ENCODE data around the gene GULP1. TPM values are rescaled to one million over a fixed set of nuclear protein-coding genes. Genes with fewer than 3 reads are reported as not detected.

The GULP1 gene
- total RNA-seq, 1 donor from 2014 or later: 49.0 TPM

DNA sequence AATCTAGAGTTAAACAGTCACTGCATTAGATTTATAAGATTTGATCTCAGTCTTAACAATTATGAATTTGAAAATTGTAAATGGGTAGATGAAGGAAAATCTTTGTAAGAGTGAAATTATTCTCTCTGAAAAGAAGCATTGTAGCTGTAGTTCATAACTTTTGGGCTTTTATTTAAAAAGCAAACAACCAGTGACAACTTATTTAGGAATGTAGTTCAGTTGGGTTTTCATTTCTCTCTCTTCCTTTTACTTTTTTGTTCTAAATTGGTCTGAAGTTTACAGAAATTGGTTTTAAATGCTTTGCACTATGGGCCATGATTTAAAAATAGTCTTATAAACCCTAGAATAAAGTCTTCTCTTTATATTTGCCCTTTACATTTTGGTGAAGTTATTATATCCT is 296.6 kb downstream of the GULP1 start:
- Mint-ChIP-seq H3K4me1 (ENCODE audit: unreplicated experiment) (no peaks in the 10 kb centered on the region), H3K27me3 (no peaks in the 10 kb centered on the region), H3K36me3 (peaks cover 9% of the 10 kb centered on the region), H3K27ac (no peak overlapping the region), H3K9me3 (no peaks in the 10 kb centered on the region), H3K4me3 (no peak overlapping the region)
- DNase-seq (ENCODE audit: extremely low spot score, unreplicated experiment): no peak
- no peak for TF ChIP-seq CTCF (conservative IDR thresholded peaks at IDR 0.05)

DNA sequence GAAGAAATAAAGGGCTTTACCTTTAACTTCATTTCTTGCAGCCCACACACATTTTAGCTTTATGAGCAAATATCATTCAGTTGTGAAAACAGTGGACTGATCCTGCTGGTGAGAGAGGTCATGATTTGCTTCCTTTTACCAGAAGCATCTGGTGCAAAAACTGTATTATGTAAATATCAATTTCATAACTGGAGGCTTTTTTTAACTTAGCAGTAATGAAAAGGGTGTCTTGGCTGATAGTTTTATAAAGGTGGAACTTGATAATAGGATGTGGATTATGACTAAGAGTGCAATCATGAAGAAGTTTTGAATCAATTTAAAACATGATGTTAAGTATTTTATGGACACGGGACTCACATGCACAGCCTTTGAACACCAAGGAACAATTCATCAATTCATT is 304.4 kb downstream of the GULP1 start:
- Mint-ChIP-seq H3K36me3 (peaks cover 5% of the 10 kb centered on the region), H3K27ac (no peak overlapping the region), H3K4me1 (ENCODE audit: unreplicated experiment) (peaks cover 12% of the 10 kb centered on the region), H3K27me3 (no peaks in the 10 kb centered on the region), H3K9me3 (no peaks in the 10 kb centered on the region), H3K4me3 (no peak overlapping the region)
- no peak for TF ChIP-seq CTCF (conservative IDR thresholded peaks at IDR 0.05)
- DNase-seq (ENCODE audit: extremely low spot score, unreplicated experiment): no peak

DNA sequence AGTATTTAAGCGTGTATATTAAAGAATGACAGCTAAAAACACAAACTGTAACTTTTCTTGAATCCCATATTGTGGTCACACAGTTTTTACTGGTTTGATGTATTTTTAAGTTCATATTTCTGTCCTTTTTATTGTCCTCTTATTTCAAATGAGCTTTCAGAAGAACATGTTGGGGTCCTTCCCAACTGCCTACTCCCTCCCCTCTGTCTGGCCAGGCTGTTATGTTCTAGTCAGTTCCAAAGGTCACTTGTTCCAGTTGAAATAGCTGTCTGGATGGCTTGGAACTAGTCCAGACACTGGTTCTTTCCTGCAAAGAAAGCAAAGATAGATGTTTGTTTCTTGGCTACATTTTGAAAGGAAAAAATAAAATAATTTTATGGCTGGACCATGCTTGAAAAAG is 306.9 kb downstream of the GULP1 start:
- peaks cover 12% of the 10 kb centered on the region for H3K4me1 Mint-ChIP-seq (ENCODE audit: unreplicated experiment)
- H3K27ac Mint-ChIP-seq: no peak overlapping the region

DNA sequence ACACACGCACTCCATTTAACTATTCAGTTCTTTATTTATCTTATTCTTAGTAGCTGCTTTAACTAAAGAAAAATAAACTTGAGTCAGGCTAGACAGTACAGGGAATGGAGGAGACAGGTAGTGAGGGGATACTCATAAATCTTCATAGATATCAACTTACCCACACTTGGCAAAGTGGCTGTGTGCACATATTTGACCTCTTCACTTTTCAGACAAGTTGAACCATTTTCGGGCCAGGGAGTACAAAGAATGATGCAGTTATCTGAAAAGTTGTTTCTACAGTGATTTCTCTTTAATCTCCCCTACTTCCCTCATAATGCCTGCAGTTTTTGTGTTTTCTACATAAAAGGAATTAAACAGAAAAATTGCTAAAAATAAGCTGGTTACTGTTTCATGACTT is 307.5 kb downstream of the GULP1 start:
- DNase-seq (ENCODE audit: extremely low spot score, unreplicated experiment): no peak
- no peak for TF ChIP-seq CTCF (conservative IDR thresholded peaks at IDR 0.05)
- H3K27me3 Mint-ChIP-seq: no peaks in the 10 kb centered on the region
- no peaks in the 10 kb centered on the region for H3K9me3 Mint-ChIP-seq
- peaks cover 5% of the 10 kb centered on the region for H3K36me3 Mint-ChIP-seq
- peaks cover 12% of the 10 kb centered on the region for H3K4me1 Mint-ChIP-seq (ENCODE audit: unreplicated experiment)
- H3K4me3 Mint-ChIP-seq: peak overlapping the region; percentile 59
- H3K27ac Mint-ChIP-seq: no peak overlapping the region

More for the DNA sequence above, 306.9 kb downstream of the GULP1 start:
- DNase-seq (ENCODE audit: extremely low spot score, unreplicated experiment): no peak
- no peak for TF ChIP-seq CTCF (conservative IDR thresholded peaks at IDR 0.05)
- Mint-ChIP-seq H3K27me3 (no peaks in the 10 kb centered on the region), H3K9me3 (no peaks in the 10 kb centered on the region), H3K4me3 (no peak overlapping the region), H3K36me3 (peaks cover 5% of the 10 kb centered on the region)

DNA sequence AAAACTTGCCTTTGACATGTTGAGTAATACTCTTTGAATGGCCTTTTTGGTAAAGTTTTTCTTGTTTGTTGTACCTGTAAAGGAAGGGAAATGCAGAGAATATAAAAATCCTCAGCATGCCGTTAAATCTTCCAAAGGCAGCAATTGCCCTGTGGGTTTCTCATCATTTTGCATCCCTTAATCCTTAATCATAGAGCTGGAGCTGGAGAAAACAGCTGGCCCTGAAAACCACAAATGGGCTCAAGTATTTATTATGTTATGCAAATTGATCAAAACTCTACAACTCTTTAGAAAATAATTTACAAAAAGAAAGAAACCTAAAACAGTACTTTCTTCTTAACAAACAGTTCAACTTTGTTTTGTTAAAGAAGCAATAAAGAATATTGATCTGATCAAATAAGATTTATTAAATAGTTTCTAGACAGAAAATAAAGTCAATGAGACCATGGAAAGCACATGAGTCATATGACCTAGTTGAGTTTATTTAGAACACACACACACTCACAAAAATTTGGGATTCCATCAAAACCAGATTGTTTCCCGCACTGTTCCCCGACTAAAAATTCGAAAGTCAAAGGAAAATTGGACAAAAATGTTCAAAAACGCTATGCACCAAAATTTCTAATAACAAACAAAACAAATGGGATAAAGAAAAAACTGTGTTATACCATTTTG is 309.0 kb downstream of the GULP1 start:
- Mint-ChIP-seq H3K4me3 (no peak overlapping the region), H3K4me1 (ENCODE audit: unreplicated experiment) (peaks cover 12% of the 10 kb centered on the region), H3K27ac (no peak overlapping the region), H3K36me3 (peaks cover 5% of the 10 kb centered on the region), H3K9me3 (peaks cover 6% of the 10 kb centered on the region), H3K27me3 (no peaks in the 10 kb centered on the region)
- no peak for TF ChIP-seq CTCF (conservative IDR thresholded peaks at IDR 0.05)
- no peak for DNase-seq (ENCODE audit: extremely low spot score, unreplicated experiment)

Measured in type B pancreatic cell (in vitro differentiated cells).